IgD-negative memory B cell (primary cell): Measurements from ENCODE around the gene NRXN2. TPM values are rescaled to one million over a fixed set of nuclear protein-coding genes. Genes with fewer than 3 reads are reported as not detected.
A peak's percentile ranks its signal among the peaks of the same experiment; 100 is the strongest.
"Not testable (repeated sequence)": the region's sequence is repeated elsewhere in the genome, so short reads cannot be mapped to it uniquely, and the experiment has no call there.

Experiments used
- H3K27ac Mint-ChIP-seq, 3 donors: one replicate each; pipeline ENCODE4 v1.8.0; 2020 to 2022; ENCODE audit warnings: mild to moderate bottlenecking in 3 of 3, mixed read lengths in 3 of 3, moderate library complexity in 1 of 3
- H3K27me3 Mint-ChIP-seq: one replicate; pipeline ENCODE4 v1.8.0; 2021; ENCODE audit warnings: mixed read lengths
- H3K36me3 Mint-ChIP-seq: one replicate; pipeline ENCODE4 v1.8.0; 2020; ENCODE audit warnings: mild to moderate bottlenecking, mixed read lengths
- H3K4me1 Mint-ChIP-seq, 3 donors: one replicate each; pipeline ENCODE4 v1.8.0; 2020 to 2022; ENCODE audit warnings: mixed read lengths in 3 of 3, mild to moderate bottlenecking in 1 of 3
- H3K4me3 Mint-ChIP-seq, 4 donors: one replicate each; pipeline ENCODE4 v1.8.0; 2020 to 2022; ENCODE audit warnings: mild to moderate bottlenecking in 4 of 4, mixed read lengths in 4 of 4, moderate library complexity in 3 of 4
- H3K9me3 Mint-ChIP-seq, 3 donors: one replicate each; pipeline ENCODE4 v1.8.0; 2020 to 2021; ENCODE audit warnings: mixed read lengths in 3 of 3, mild to moderate bottlenecking in 1 of 3
- polyA plus RNA-seq: library from polyadenylated mRNA; unstranded; fragments of 300-500 nt; fragmentation: Illumina TruSeq; gene quantifications from one replicate; pipeline ENCODE4 v1.2.3, GENCODE V29; 2021

Gene NRXN2
- polyA plus RNA-seq, 1 donor from 2014 or later = not detected

DNA sequence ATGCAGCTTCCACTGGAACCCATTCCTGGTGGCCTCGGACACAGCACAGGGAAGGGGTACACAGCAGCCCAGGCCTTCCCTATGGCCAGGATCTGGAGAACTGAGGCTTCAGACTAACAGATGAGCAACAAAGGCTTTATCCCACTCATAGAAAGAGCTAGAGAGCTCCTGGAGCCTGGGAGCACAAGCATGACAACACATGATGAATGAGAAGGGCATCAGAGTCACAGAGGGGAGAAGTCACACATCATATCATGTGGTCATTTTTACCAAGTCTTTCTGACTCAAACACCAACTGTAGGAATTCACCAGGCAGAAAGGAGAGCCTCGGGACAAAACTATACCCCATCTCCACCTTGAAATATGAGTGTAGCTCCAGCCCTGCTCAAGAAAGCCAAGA, 43.2 kb downstream of the NRXN2 start:
- Mint-ChIP-seq H3K27ac (no peak overlapping the region), H3K9me3 (no peaks in the 10 kb centered on the region), H3K36me3 (no peaks in the 10 kb centered on the region), H3K4me1 (peaks cover 2 to 14% (median 11%) of the 10 kb centered on the region in 3 donors), H3K4me3 (no peak overlapping the region), H3K27me3 (peaks cover 34% of the 10 kb centered on the region)

DNA sequence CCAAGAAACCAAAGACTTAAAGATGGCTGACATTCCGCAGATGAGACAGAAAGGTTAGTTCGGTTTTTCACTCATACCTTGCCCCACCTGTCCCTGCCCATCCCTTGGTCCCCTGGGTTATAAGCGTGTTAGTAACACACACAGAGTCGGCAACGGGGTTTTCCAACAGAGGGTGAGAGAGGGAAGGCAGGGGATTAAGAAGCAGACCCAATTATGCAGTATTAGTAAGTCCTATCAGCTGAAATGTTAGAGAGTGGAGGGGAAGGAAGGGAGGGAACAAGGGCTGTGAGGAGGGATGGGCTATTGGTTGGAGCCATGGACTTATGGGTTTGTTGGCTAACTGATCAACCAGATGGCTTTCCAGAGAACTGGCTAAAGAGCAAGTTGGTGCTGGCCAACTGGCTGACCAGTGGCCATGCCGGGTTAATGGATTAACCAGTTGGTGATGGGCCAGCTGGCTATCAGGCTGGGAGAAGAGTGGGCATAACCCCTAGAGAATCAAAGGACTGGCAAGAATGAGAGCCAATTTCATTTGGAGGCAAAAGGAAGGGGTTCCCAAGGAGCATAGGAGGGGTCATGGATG, 45.5 kb downstream of the NRXN2 start:
- H3K27ac Mint-ChIP-seq = no peak overlapping the region
- no peak overlapping the region for H3K4me3 Mint-ChIP-seq
- no peaks in the 10 kb centered on the region for H3K36me3 Mint-ChIP-seq
- H3K9me3 Mint-ChIP-seq = no peaks in the 10 kb centered on the region
- H3K27me3 Mint-ChIP-seq = peaks cover 35% of the 10 kb centered on the region
- peaks cover 17 to 21% (median 20%) of the 10 kb centered on the region in 3 donors for H3K4me1 Mint-ChIP-seq

DNA sequence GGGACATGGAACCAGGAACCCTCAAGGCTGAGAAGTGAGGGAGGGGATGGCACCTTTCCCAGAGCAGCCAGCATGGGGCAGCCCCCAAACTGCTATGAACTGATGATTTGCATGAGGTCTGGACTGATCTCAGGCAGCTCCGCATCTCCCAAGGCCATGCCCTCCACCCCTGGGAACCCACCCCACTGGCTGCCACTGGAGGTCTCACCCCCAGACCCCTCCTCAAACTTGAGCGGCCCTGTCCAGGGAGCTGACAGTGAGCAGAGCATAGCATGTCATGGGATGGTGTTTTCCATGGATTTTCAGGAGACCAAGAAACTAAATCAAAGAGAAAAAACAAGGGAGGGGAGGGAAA, 46.8 kb downstream of the NRXN2 start:
- Mint-ChIP-seq H3K4me3 (no peak overlapping the region), H3K27me3 (peaks cover 40% of the 10 kb centered on the region), H3K27ac (no peak overlapping the region), H3K9me3 (no peaks in the 10 kb centered on the region), H3K4me1 (peaks cover 21 to 24% (median 21%) of the 10 kb centered on the region in 3 donors), H3K36me3 (no peaks in the 10 kb centered on the region)

- Mint-ChIP-seq H3K27me3 (peaks cover 42% of the 10 kb centered on the region), H3K4me3 (peak overlapping the region in 1 of 4 donors; percentile 80), H3K4me1 (peaks cover 21 to 26% (median 21%) of the 10 kb centered on the region in 3 donors)
Measured at GRCh38 chr11:64675450-64676260, 47.3 kb downstream of the NRXN2 start.

GRCh38 chr11:64674774-64675173, 48.2 kb downstream of the NRXN2 start:
- Mint-ChIP-seq H3K36me3 (no peaks in the 10 kb centered on the region), H3K27ac (no peak overlapping the region), H3K4me1 (peaks cover 21 to 26% (median 21%) of the 10 kb centered on the region in 3 donors), H3K27me3 (peaks cover 47% of the 10 kb centered on the region), H3K9me3 (no peaks in the 10 kb centered on the region), H3K4me3 (peak overlapping the region in 1 of 4 donors; percentile 44)

More at GRCh38 chr11:64675450-64676260, 47.3 kb downstream of the NRXN2 start:
- no peaks in the 10 kb centered on the region for H3K9me3 Mint-ChIP-seq
- H3K27ac Mint-ChIP-seq = no peak overlapping the region
- H3K36me3 Mint-ChIP-seq = no peaks in the 10 kb centered on the region

DNA sequence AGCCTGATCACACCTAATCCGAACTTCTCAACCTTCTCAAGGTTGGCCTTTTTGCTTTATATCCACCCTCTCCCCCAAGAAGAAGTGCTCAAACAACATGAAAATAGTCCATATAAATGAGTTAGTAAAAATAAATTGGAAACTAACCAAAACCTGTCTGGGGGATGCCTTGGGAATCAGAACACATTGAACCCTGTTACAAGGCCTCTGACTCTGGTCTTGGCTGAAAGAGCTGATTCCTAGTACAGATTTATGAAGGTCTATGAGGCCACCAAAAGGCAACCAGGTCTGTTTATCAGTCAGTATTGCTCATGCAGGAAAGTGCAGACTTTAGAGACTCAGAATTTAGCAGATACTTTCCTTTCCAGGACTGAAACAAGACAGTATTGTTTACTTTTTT, 49.7 kb downstream of the NRXN2 start:
- H3K4me1 Mint-ChIP-seq = peaks cover 21 to 27% (median 21%) of the 10 kb centered on the region in 3 donors
- no peaks in the 10 kb centered on the region for H3K9me3 Mint-ChIP-seq
- peaks cover 2% of the 10 kb centered on the region for H3K36me3 Mint-ChIP-seq
- no peak overlapping the region for H3K27ac Mint-ChIP-seq
- peaks cover 48% of the 10 kb centered on the region for H3K27me3 Mint-ChIP-seq
- no peak overlapping the region for H3K4me3 Mint-ChIP-seq

- H3K9me3 Mint-ChIP-seq = no peaks in the 10 kb centered on the region
- H3K27ac Mint-ChIP-seq = no peak overlapping the region
- peak overlapping the region in 1 of 4 donors; percentile 54 for H3K4me3 Mint-ChIP-seq
- peaks cover 48% of the 10 kb centered on the region for H3K27me3 Mint-ChIP-seq
- peaks cover 21 to 28% (median 21%) of the 10 kb centered on the region in 3 donors for H3K4me1 Mint-ChIP-seq
- peaks cover 2% of the 10 kb centered on the region for H3K36me3 Mint-ChIP-seq
Measured at GRCh38 chr11:64672875-64673274, 50.1 kb downstream of the NRXN2 start.

GRCh38 chr11:64670975-64671374, 52.0 kb downstream of the NRXN2 start:
- peaks cover 19 to 27% (median 21%) of the 10 kb centered on the region in 3 donors for H3K4me1 Mint-ChIP-seq

GRCh38 chr11:64667154-64667745, 55.7 kb downstream of the NRXN2 start:
- Mint-ChIP-seq H3K9me3 (no peaks in the 10 kb centered on the region), H3K4me3 (no peak overlapping the region), H3K36me3 (peaks cover 2% of the 10 kb centered on the region), H3K27me3 (peaks cover 26% of the 10 kb centered on the region), H3K27ac (no peak overlapping the region), H3K4me1 (peaks cover 0 to 6% (median 1%) of the 10 kb centered on the region in 3 donors)

More at GRCh38 chr11:64670975-64671374, 52.0 kb downstream of the NRXN2 start:
- Mint-ChIP-seq H3K27me3 (peaks cover 39% of the 10 kb centered on the region), H3K27ac (no peak overlapping the region), H3K4me3 (no peak overlapping the region), H3K36me3 (peaks cover 2% of the 10 kb centered on the region), H3K9me3 (no peaks in the 10 kb centered on the region)

GRCh38 chr11:64665411-64665821, 57.6 kb downstream of the NRXN2 start:
- Mint-ChIP-seq H3K4me3 (no peak overlapping the region), H3K36me3 (peaks cover 2% of the 10 kb centered on the region), H3K27me3 (peaks cover 15% of the 10 kb centered on the region), H3K9me3 (no peaks in the 10 kb centered on the region), H3K27ac (no peak overlapping the region), H3K4me1 (peaks cover 0 to 2% (median 0%) of the 10 kb centered on the region in 3 donors)

DNA sequence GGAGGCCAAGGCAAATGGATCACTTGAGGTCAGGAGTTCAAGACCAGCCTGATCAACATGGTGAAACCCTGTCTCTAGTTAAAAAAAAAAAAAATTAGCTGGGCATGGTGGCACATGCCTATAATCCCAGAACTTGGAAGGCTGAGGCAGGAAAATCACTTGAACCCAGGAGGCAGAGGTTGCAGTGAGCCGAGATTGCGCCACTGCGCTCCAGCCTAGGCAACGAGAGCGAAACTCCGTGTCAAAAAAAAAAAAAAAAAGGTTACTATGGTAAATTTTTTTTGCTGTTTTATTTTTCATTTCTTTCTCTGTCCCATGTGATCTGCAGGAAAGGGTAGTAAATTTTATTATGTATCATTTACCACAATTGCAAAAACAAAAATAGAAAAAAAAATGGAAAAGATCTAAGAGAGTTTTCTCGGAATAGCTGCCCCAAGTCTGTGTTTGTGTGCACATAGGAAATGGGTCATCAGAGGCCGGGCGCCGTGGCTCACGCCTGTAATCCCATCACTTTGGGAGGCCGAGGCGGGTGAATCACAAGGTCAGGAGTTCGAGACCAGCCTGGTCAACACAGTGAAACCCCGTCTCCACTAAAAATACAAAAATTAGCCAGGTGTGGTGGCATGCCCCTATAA, 58.6 kb downstream of the NRXN2 start:
- not testable (repeated sequence) for H3K4me3 Mint-ChIP-seq, H3K9me3 Mint-ChIP-seq, H3K4me1 Mint-ChIP-seq, H3K27ac Mint-ChIP-seq, H3K36me3 Mint-ChIP-seq
- H3K27me3 Mint-ChIP-seq = peaks cover 15% of the 10 kb centered on the region

DNA sequence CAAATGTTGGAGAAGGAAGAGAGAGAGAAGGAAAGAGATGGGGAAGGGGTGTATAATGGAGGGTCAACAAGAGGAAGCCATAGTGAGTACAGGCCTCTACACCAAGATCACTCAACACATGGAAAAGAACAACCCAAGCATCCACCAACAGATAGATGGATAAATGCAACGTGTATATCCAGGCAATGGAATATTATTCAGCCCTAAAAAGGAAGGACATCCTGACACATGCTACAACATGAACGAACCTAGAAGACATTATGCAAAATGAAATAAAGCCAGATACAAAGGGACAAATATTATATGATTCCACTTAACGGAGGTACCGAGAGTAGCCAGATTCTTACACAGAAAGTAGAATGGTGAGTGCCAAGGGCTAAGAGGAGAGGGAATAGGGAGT, 59.3 kb downstream of the NRXN2 start:
- H3K4me3 Mint-ChIP-seq = no peak overlapping the region
- peaks cover 0 to 2% (median 0%) of the 10 kb centered on the region in 3 donors for H3K4me1 Mint-ChIP-seq
- peaks cover 13% of the 10 kb centered on the region for H3K27me3 Mint-ChIP-seq

GRCh38 chr11:64661614-64662013, 61.4 kb downstream of the NRXN2 start:
- H3K9me3 Mint-ChIP-seq = no peaks in the 10 kb centered on the region
- no peaks in the 10 kb centered on the region for H3K4me1 Mint-ChIP-seq
- no peak overlapping the region for H3K27ac Mint-ChIP-seq
- H3K27me3 Mint-ChIP-seq = peaks cover 9% of the 10 kb centered on the region
- H3K36me3 Mint-ChIP-seq = peaks cover 3% of the 10 kb centered on the region
- H3K4me3 Mint-ChIP-seq = no peak overlapping the region

More for the DNA sequence above, 59.3 kb downstream of the NRXN2 start:
- H3K36me3 Mint-ChIP-seq = no peaks in the 10 kb centered on the region
- no peaks in the 10 kb centered on the region for H3K9me3 Mint-ChIP-seq
- peak overlapping the region in 1 of 3 donors; percentile 9 for H3K27ac Mint-ChIP-seq

GRCh38 chr11:64661146-64661545, 61.9 kb downstream of the NRXN2 start:
- no peak overlapping the region for H3K27ac Mint-ChIP-seq
- no peak overlapping the region for H3K4me3 Mint-ChIP-seq

DNA sequence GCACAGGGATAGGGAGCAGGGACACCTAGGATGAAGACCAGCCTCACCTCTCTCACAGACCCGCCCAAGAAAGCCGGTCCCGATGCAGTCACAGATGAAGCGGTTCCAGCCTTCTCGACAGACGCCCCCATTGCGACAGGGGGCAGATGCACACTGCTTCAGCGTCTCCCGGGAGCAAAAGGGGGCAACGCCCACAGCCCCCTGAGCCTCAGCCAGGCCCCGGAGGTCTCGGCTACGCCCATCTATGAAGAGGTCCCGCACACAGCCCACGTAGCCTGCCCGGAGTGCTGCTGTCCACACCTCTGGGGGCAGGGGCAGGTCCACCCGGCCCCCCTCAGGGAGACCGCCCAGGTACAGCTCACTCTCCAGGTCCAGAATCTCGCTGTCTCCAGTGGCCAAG, 62.3 kb downstream of the NRXN2 start:
- peaks cover 0 to 1% (median under 1%) of the 10 kb centered on the region in 3 donors for H3K4me1 Mint-ChIP-seq

More at GRCh38 chr11:64661146-64661545, 61.9 kb downstream of the NRXN2 start:
- no peaks in the 10 kb centered on the region for H3K4me1 Mint-ChIP-seq
- peaks cover 3% of the 10 kb centered on the region for H3K36me3 Mint-ChIP-seq
- peaks cover 9% of the 10 kb centered on the region for H3K27me3 Mint-ChIP-seq
- H3K9me3 Mint-ChIP-seq = no peaks in the 10 kb centered on the region

More for the DNA sequence above, 62.3 kb downstream of the NRXN2 start:
- no peak overlapping the region for H3K27ac Mint-ChIP-seq
- no peaks in the 10 kb centered on the region for H3K9me3 Mint-ChIP-seq
- no peak overlapping the region for H3K4me3 Mint-ChIP-seq
- H3K27me3 Mint-ChIP-seq = peaks cover 9% of the 10 kb centered on the region
- H3K36me3 Mint-ChIP-seq = peaks cover 3% of the 10 kb centered on the region
